Measurements from ENCODE around the gene MYO1D. TPM values are rescaled to one million over a fixed set of nuclear protein-coding genes. Genes with fewer than 3 reads are reported as not detected.

Gene MYO1D
- total and polyA plus RNA-seq, 2 donors (not counting 3 experiments of a cell fraction or from before 2014, with no cell fraction given) = 37.8 to 85.5 TPM

GRCh38 chr17:32503251-32504165 lies 373.4 kb downstream of the MYO1D start:
- H3K79me2 ChIP-seq (ENCODE audit: control insufficient read depth, insufficient read depth, low read length) = no peaks in the 10 kb centered on the region
- intact Hi-C loops (cut with micrococcal nuclease) (no loop called here), dilution Hi-C loops (cut with MboI; ENCODE audit: extremely low pct_ligation_motif_present, low sequenced_read_pairs) (no loop called here)
- POLR2A ChIA-PET = interaction anchor here (0.6 kb wide), 1 partner anchor 241 kb away, joined by 3 read pairs; no protein-coding TSS in a partner anchor
- H3K9me3 ChIP-seq (replicated peaks; ENCODE audit: control insufficient read depth, insufficient read depth, low read length) = no peaks in the 10 kb centered on the region
- no TSS peak for BruUV-seq (replicated peaks)
- TF ChIP-seq POLR2A (IDR thresholded peaks at IDR 0.05; ENCODE audit: low read depth, low read length) (no peak), EZH2 (IDR thresholded peaks at IDR 0.05; ENCODE audit: borderline replicate concordance, low read depth, low read length, severe bottlenecking) (no peak), FOS (IDR thresholded peaks at IDR 0.05; ENCODE audit: borderline replicate concordance, insufficient read depth, low read length) (peak; percentile 48)
- H3K36me3 ChIP-seq (ENCODE audit: control insufficient read depth in 2 of 2, extremely low read depth in 1 of 2, insufficient read depth in 2 of 2, low read length in 2 of 2) = no peaks in the 10 kb centered on the region
- CTCF ChIA-PET = no interaction called here
- no peak overlapping the region for H3K9ac ChIP-seq (replicated peaks; ENCODE audit: extremely low read depth, insufficient read depth, low read length)
- peak; percentile 35 for DNase-seq (ENCODE audit: low read depth, low spot score)
- H3K27me3 ChIP-seq (ENCODE audit: control insufficient read depth in 2 of 2, insufficient read depth in 2 of 2, low read length in 2 of 2) = no peaks in the 10 kb centered on the region
- FAIRE-seq = peak; percentile 87
- H3K4me1 ChIP-seq (ENCODE audit: control insufficient read depth, extremely low read depth, insufficient read depth, low read length) = peaks cover 7% of the 10 kb centered on the region
- H2AFZ ChIP-seq (ENCODE audit: low read depth, low read length) = no peak overlapping the region
- H3K27ac ChIP-seq (ENCODE audit: insufficient read depth, low read depth, low read length) = no peak overlapping the region
- H3K4me2 ChIP-seq (ENCODE audit: insufficient read depth, low read length) = no peak overlapping the region
- no peaks in the 10 kb centered on the region for H3K9me1 ChIP-seq (replicated peaks; ENCODE audit: control insufficient read depth, extremely low read depth, insufficient read depth, low read length)
- no peak overlapping the region for H3K4me3 ChIP-seq (replicated peaks in 1 of 3; ENCODE audit: insufficient read depth in 1 of 3, low read depth in 1 of 3, low read length in 3 of 3)
- H4K20me1 ChIP-seq (replicated peaks; ENCODE audit: control insufficient read depth, extremely low read depth, insufficient read depth, low read length) = no peaks in the 10 kb centered on the region

- peaks cover 7% of the 10 kb centered on the region for H3K4me1 ChIP-seq (ENCODE audit: control insufficient read depth, extremely low read depth, insufficient read depth, low read length)
- FAIRE-seq (no peak), DNase-seq (ENCODE audit: low read depth, low spot score) (no peak)
- no peak overlapping the region for H3K9ac ChIP-seq (replicated peaks; ENCODE audit: extremely low read depth, insufficient read depth, low read length)
- no peak overlapping the region for H2AFZ ChIP-seq (ENCODE audit: low read depth, low read length)
- POLR2A ChIA-PET = interaction anchor here (0.6 kb wide), 1 partner anchor 241 kb away, joined by 3 read pairs; no protein-coding TSS in a partner anchor
- no peak for TF ChIP-seq POLR2AphosphoS5 (IDR thresholded peaks at IDR 0.05; ENCODE audit: insufficient read depth, low read depth, low read length)
- no peak for TF ChIP-seq JUN (IDR thresholded peaks at IDR 0.05; ENCODE audit: borderline replicate concordance, insufficient read depth, insufficient read length, low read depth)
- TF ChIP-seq FOS (IDR thresholded peaks at IDR 0.05; ENCODE audit: borderline replicate concordance, insufficient read depth, low read length) = no peak
- no peak for TF ChIP-seq POLR2A (IDR thresholded peaks at IDR 0.05; ENCODE audit: low read depth, low read length)
- no peak for TF ChIP-seq MYC (IDR thresholded peaks at IDR 0.05; ENCODE audit: low read depth, low read length)
- no peaks in the 10 kb centered on the region for H4K20me1 ChIP-seq (replicated peaks; ENCODE audit: control insufficient read depth, extremely low read depth, insufficient read depth, low read length)
- H3K9me3 ChIP-seq (replicated peaks; ENCODE audit: control insufficient read depth, insufficient read depth, low read length) = no peaks in the 10 kb centered on the region
- no peak overlapping the region for H3K27ac ChIP-seq (ENCODE audit: insufficient read depth, low read depth, low read length)
- intact Hi-C loops (cut with micrococcal nuclease) (no loop called here), dilution Hi-C loops (cut with MboI; ENCODE audit: extremely low pct_ligation_motif_present, low sequenced_read_pairs) (no loop called here)
- no peaks in the 10 kb centered on the region for H3K9me1 ChIP-seq (replicated peaks; ENCODE audit: control insufficient read depth, extremely low read depth, insufficient read depth, low read length)
- no peaks in the 10 kb centered on the region for H3K27me3 ChIP-seq (ENCODE audit: control insufficient read depth in 2 of 2, insufficient read depth in 2 of 2, low read length in 2 of 2)
- no peak overlapping the region for H3K4me2 ChIP-seq (ENCODE audit: insufficient read depth, low read length)
- no peak overlapping the region for H3K4me3 ChIP-seq (replicated peaks in 1 of 3; ENCODE audit: insufficient read depth in 1 of 3, low read depth in 1 of 3, low read length in 3 of 3)
- no TSS peak for BruUV-seq (replicated peaks)
- CTCF ChIA-PET = no interaction called here
- H3K79me2 ChIP-seq (ENCODE audit: control insufficient read depth, insufficient read depth, low read length) = no peaks in the 10 kb centered on the region
- no peaks in the 10 kb centered on the region for H3K36me3 ChIP-seq (ENCODE audit: control insufficient read depth in 2 of 2, extremely low read depth in 1 of 2, insufficient read depth in 2 of 2, low read length in 2 of 2)
Measured at GRCh38 chr17:32502710-32503109, 374.2 kb downstream of the MYO1D start.
